MG63 (cell line): ENCODE data around the gene UBE2Q1. TPM values are rescaled to one million over a fixed set of nuclear protein-coding genes. Genes with fewer than 3 reads are reported as not detected.
"Not testable (repeated sequence)": the region's sequence is repeated elsewhere in the genome, so short reads cannot be mapped to it uniquely, and the experiment has no call there.

Experiments
- DNase-seq: peaks from one replicate; pipeline ENCODE4 v3.0.0-alpha.2; 2020
- H3K27me3 ChIP-seq: fragments of 250-450 bp; sonication (Bioruptor Pico); 2 replicates; pipeline ENCODE4 v1.5.1; 2020; ENCODE audit warnings: mild to moderate bottlenecking, moderate library complexity
- H3K36me3 ChIP-seq: fragments of 250-450 bp; sonication (Bioruptor Pico); 2 replicates; pipeline ENCODE4 v1.5.1; 2020; ENCODE audit warnings: mild to moderate bottlenecking, moderate library complexity
- H3K4me3 ChIP-seq: fragments of 250-450 bp; sonication (Bioruptor Pico); 2 replicates; pipeline ENCODE4 v1.5.1; 2020; ENCODE audit warnings: mild to moderate bottlenecking, moderate library complexity
- H3K9me3 ChIP-seq: fragments of 250-450 bp; sonication (Bioruptor Pico); 2 replicates; pipeline ENCODE4 v1.5.1; 2020; ENCODE audit warnings: mild to moderate bottlenecking, moderate library complexity
- total RNA-seq: library from RNA; depleted of rRNA; stranded (reverse); fragments of >200 nt; shearing (Covaris generic); gene quantifications from 2 replicates; pipeline ENCODE4 v1.2.3, GENCODE V29; 2014; ENCODE audit warnings: low replicate concordance

Gene UBE2Q1
- total RNA-seq, 1 experiment from 2014 or later, result 66.0 TPM

- Histone ChIP-seq H3K27me3 (peaks cover 55% of the 10 kb centered on the region), H3K36me3 (no peaks in the 10 kb centered on the region), H3K4me3 (no peak overlapping the region), H3K9me3 (peaks cover 5% of the 10 kb centered on the region)
- DNase-seq, result no peak
Measured at GRCh38 chr1:154539486-154540483, 18.7 kb downstream of the UBE2Q1 start.

- Histone ChIP-seq H3K4me3 (no peak overlapping the region), H3K27me3 (peaks cover 48% of the 10 kb centered on the region), H3K9me3 (peaks cover 5% of the 10 kb centered on the region), H3K36me3 (no peaks in the 10 kb centered on the region)
- no peak for DNase-seq
Measured at GRCh38 chr1:154536570-154536969, 21.9 kb downstream of the UBE2Q1 start.

- Histone ChIP-seq H3K36me3 (no peaks in the 10 kb centered on the region), H3K4me3 (no peak overlapping the region), H3K9me3 (peaks cover 5% of the 10 kb centered on the region), H3K27me3 (peaks cover 35% of the 10 kb centered on the region)
- DNase-seq, result peak; percentile 12
Measured at GRCh38 chr1:154533952-154534844, 24.3 kb downstream of the UBE2Q1 start.

- H3K4me3 ChIP-seq, DNase-seq, H3K9me3 ChIP-seq, H3K36me3 ChIP-seq: not testable (repeated sequence)
- peaks cover 17% of the 10 kb centered on the region for H3K27me3 ChIP-seq
Measured at GRCh38 chr1:154531950-154532349, 26.5 kb downstream of the UBE2Q1 start.

GRCh38 chr1:154529308-154529707 is 29.2 kb downstream of the UBE2Q1 start:
- Histone ChIP-seq H3K36me3 (no peaks in the 10 kb centered on the region), H3K27me3 (no peaks in the 10 kb centered on the region; the same call in 1 of the 2 replicates), H3K9me3 (no peaks in the 10 kb centered on the region), H3K4me3 (no peak overlapping the region)
- DNase-seq, result no peak

- H3K4me3 ChIP-seq, result no peak overlapping the region
- no peak for DNase-seq
- H3K27me3 ChIP-seq, result no peaks in the 10 kb centered on the region; the same call in 1 of the 2 replicates
- peaks cover 7% of the 10 kb centered on the region; the same call in 1 of the 2 replicates for H3K9me3 ChIP-seq
- H3K36me3 ChIP-seq, result no peaks in the 10 kb centered on the region
Measured at GRCh38 chr1:154527192-154527591, 31.3 kb downstream of the UBE2Q1 start.

- Histone ChIP-seq H3K36me3 (no peaks in the 10 kb centered on the region), H3K27me3 (peaks cover 2% of the 10 kb centered on the region; the same call in 1 of the 2 replicates), H3K4me3 (no peak overlapping the region), H3K9me3 (peaks cover 7% of the 10 kb centered on the region; the same call in 1 of the 2 replicates)
- DNase-seq, result no peak
Measured at GRCh38 chr1:154524881-154525280, 33.6 kb downstream of the UBE2Q1 start.

- Histone ChIP-seq H3K36me3 (no peaks in the 10 kb centered on the region), H3K27me3 (peaks cover 6% of the 10 kb centered on the region; the same call in 1 of the 2 replicates), H3K9me3 (peaks cover 7% of the 10 kb centered on the region; the same call in 1 of the 2 replicates), H3K4me3 (no peak overlapping the region)
- no peak for DNase-seq
Measured at GRCh38 chr1:154521695-154522094, 36.8 kb downstream of the UBE2Q1 start.

GRCh38 chr1:154520333-154520732 is 38.1 kb downstream of the UBE2Q1 start:
- Histone ChIP-seq H3K9me3 (peaks cover 7% of the 10 kb centered on the region; the same call in 1 of the 2 replicates), H3K4me3 (no peak overlapping the region), H3K27me3 (peaks cover 6% of the 10 kb centered on the region; the same call in 1 of the 2 replicates), H3K36me3 (no peaks in the 10 kb centered on the region)
- no peak for DNase-seq

- H3K36me3 ChIP-seq, result no peaks in the 10 kb centered on the region
- H3K27me3 ChIP-seq, result peaks cover 6% of the 10 kb centered on the region; the same call in 1 of the 2 replicates
- DNase-seq, result no peak
- peaks cover 7% of the 10 kb centered on the region; the same call in 1 of the 2 replicates for H3K9me3 ChIP-seq
- no peak overlapping the region for H3K4me3 ChIP-seq
Measured at GRCh38 chr1:154519591-154519991, 38.9 kb downstream of the UBE2Q1 start.

- Histone ChIP-seq H3K36me3 (no peaks in the 10 kb centered on the region), H3K4me3 (no peak overlapping the region), H3K27me3 (peaks cover 21% of the 10 kb centered on the region), H3K9me3 (no peaks in the 10 kb centered on the region)
- no peak for DNase-seq
Measured at GRCh38 chr1:154517661-154518060, 40.8 kb downstream of the UBE2Q1 start.

- Histone ChIP-seq H3K4me3 (no peak overlapping the region), H3K27me3 (peaks cover 28% of the 10 kb centered on the region), H3K36me3 (no peaks in the 10 kb centered on the region), H3K9me3 (no peaks in the 10 kb centered on the region)
- DNase-seq, result no peak
Measured at GRCh38 chr1:154514066-154514553, 44.4 kb downstream of the UBE2Q1 start.

GRCh38 chr1:154512760-154513159 is 45.7 kb downstream of the UBE2Q1 start:
- Histone ChIP-seq H3K36me3 (no peaks in the 10 kb centered on the region), H3K9me3 (no peaks in the 10 kb centered on the region), H3K27me3 (peaks cover 33% of the 10 kb centered on the region), H3K4me3 (no peak overlapping the region)
- no peak for DNase-seq

GRCh38 chr1:154503898-154504297 is 54.6 kb downstream of the UBE2Q1 start:
- peaks cover 78% of the 10 kb centered on the region for H3K27me3 ChIP-seq
- no peaks in the 10 kb centered on the region for H3K36me3 ChIP-seq
- no peak for DNase-seq
- H3K4me3 ChIP-seq, result no peak overlapping the region
- H3K9me3 ChIP-seq, result no peaks in the 10 kb centered on the region

GRCh38 chr1:154502744-154503115 is 55.7 kb downstream of the UBE2Q1 start:
- DNase-seq, result no peak
- Histone ChIP-seq H3K27me3 (peaks cover 74% of the 10 kb centered on the region), H3K36me3 (no peaks in the 10 kb centered on the region), H3K4me3 (no peak overlapping the region), H3K9me3 (no peaks in the 10 kb centered on the region)

- no peaks in the 10 kb centered on the region for H3K36me3 ChIP-seq
- no peaks in the 10 kb centered on the region for H3K9me3 ChIP-seq
- no peak for DNase-seq
- peaks cover 72% of the 10 kb centered on the region for H3K27me3 ChIP-seq
- no peak within 1 kb of the TSS for H3K4me3 ChIP-seq
Measured at GRCh38 chr1:154502066-154502743, 56.3 kb downstream of the UBE2Q1 start, which contains the start of the genes SHE and TDRD10. TSS of gene SHE (minus strand) at chr1:154502412. CDS start at chr1:154502026, 386 bp downstream. TSS of gene TDRD10 (plus strand) at chr1:154502219. CDS start at chr1:154506904, 4,685 bp downstream.
